GM23338 (cell line): ENCODE results near the gene CCL21. TPM values are rescaled to one million over a fixed set of nuclear protein-coding genes. Genes with fewer than 3 reads are reported as not detected.
"Not testable (repeated sequence)": the region's sequence is repeated elsewhere in the genome, so short reads cannot be mapped to it uniquely, and the experiment has no call there.

Experiments used
- ATAC-seq: fragments of 200-7000 bp; cut with Tn5 transposase; 3 replicates; pipeline ENCODE4 v1.9.1; 2020
- DNase-seq: peaks from one replicate; pipeline ENCODE4 v3.0.0-alpha.2; 2015; ENCODE audit warnings: low spot score
- H2AFZ ChIP-seq: fragments of 200-600 bp; sonication (generic); 2 replicates; pipeline ENCODE4 v1.8.0; 2016; ENCODE audit warnings: antibody characterized with exemption, mild to moderate bottlenecking, moderate library complexity
- H3F3A ChIP-seq: fragments of 200-600 bp; sonication (generic); replicated peaks from 2 replicates; pipeline ENCODE4 v1.8.0; 2017; ENCODE audit warnings: antibody characterized with exemption, mixed run types, low read depth
- H3K27ac ChIP-seq: fragments of 200-600 bp; sonication (generic); 2 replicates; pipeline ENCODE4 v1.6.1; 2016; ENCODE audit warnings: low read depth
- H3K27me3 ChIP-seq: fragments of 200-600 bp; sonication (generic); 2 replicates; pipeline ENCODE4 v1.8.0; 2016; ENCODE audit warnings: mild to moderate bottlenecking, mixed run types, moderate library complexity; ENCODE audit not compliant: insufficient read depth
- H3K36me3 ChIP-seq: fragments of 200-600 bp; sonication (generic); 2 replicates; pipeline ENCODE4 v1.8.0; 2016; ENCODE audit warnings: mild to moderate bottlenecking; ENCODE audit not compliant: insufficient read depth
- H3K4me1 ChIP-seq: fragments of 200-600 bp; sonication (generic); 2 replicates; pipeline ENCODE4 v1.8.0; 2016; ENCODE audit warnings: mild to moderate bottlenecking, moderate library complexity; ENCODE audit not compliant: insufficient read depth
- H3K4me2 ChIP-seq: fragments of 200-600 bp; sonication (generic); 2 replicates; pipeline ENCODE4 v1.7.1; 2017; ENCODE audit warnings: mixed run types
- H3K4me3 ChIP-seq: fragments of 200-600 bp; sonication (generic); 2 replicates; pipeline ENCODE4 v1.6.1; 2016; ENCODE audit warnings: mixed run types
- H3K79me2 ChIP-seq: fragments of 200-600 bp; sonication (generic); replicated peaks from 2 replicates; pipeline ENCODE4 v1.8.0; 2017; ENCODE audit warnings: mild to moderate bottlenecking; ENCODE audit not compliant: insufficient read depth
- H3K9me2 ChIP-seq: fragments of 200-600 bp; sonication (generic); 2 replicates; pipeline ENCODE4 v1.8.0; 2017; ENCODE audit not compliant: insufficient read depth
- H4K20me1 ChIP-seq: fragments of 200-600 bp; sonication (generic); replicated peaks from 2 replicates; pipeline ENCODE4 v1.8.0; 2017; ENCODE audit warnings: mild to moderate bottlenecking; ENCODE audit not compliant: insufficient read depth
- H3K27ac Mint-ChIP-seq: 2 replicates; pipeline ENCODE4 v1.8.0; 2020; ENCODE audit warnings: inconsistent platforms, mild to moderate bottlenecking, moderate library complexity, mixed read lengths
- H3K27me3 Mint-ChIP-seq: 3 replicates; pipeline ENCODE4 v1.8.0; 2022; ENCODE audit warnings: low read depth, mild to moderate bottlenecking, moderate library complexity, mixed read lengths, inconsistent platforms; ENCODE audit not compliant: insufficient read depth, poor library complexity
- H3K36me3 Mint-ChIP-seq: 3 replicates; pipeline ENCODE4 v1.8.0; 2021; ENCODE audit warnings: low read depth, mild to moderate bottlenecking, inconsistent platforms, moderate library complexity, mixed read lengths
- H3K4me1 Mint-ChIP-seq: 3 replicates; pipeline ENCODE4 v1.8.0; 2020; ENCODE audit warnings: mild to moderate bottlenecking, inconsistent platforms, mixed read lengths
- H3K4me3 Mint-ChIP-seq: 3 replicates; pipeline ENCODE4 v1.8.0; 2021; ENCODE audit warnings: moderate library complexity, mild to moderate bottlenecking, inconsistent platforms, mixed read lengths
- H3K9me3 Mint-ChIP-seq: 3 replicates; pipeline ENCODE4 v1.8.0; 2020; ENCODE audit warnings: moderate library complexity, mild to moderate bottlenecking, inconsistent platforms, mixed read lengths
- CREB1 ChIP-seq: fragments of 250-450 bp; sonication (Bioruptor Pico); IDR thresholded peaks from 2 replicates; pipeline ENCODE4 v1.5.0; 2020; ENCODE audit warnings: low read depth, mild to moderate bottlenecking, moderate library complexity
- EZH2 ChIP-seq: fragments of 200-600 bp; sonication (generic); IDR thresholded peaks from one replicate; pipeline ENCODE4 v1.8.0; 2017; ENCODE audit warnings: antibody characterized with exemption, mild to moderate bottlenecking, low read depth; ENCODE audit not compliant: unreplicated experiment
- EZH2phosphoT487 ChIP-seq: fragments of 200-600 bp; sonication (generic); IDR thresholded peaks from one replicate; pipeline ENCODE4 v1.8.1; 2018; ENCODE audit warnings: antibody characterized with exemption; ENCODE audit not compliant: unreplicated experiment
- JUNB ChIP-seq: IDR thresholded peaks from one replicate; pipeline ENCODE4 v1.6.1; 2016; ENCODE audit warnings: antibody characterized with exemption; ENCODE audit not compliant: unreplicated experiment
- NANOG ChIP-seq: IDR thresholded peaks from 2 replicates; pipeline ENCODE4 v1.6.1; 2016; ENCODE audit warnings: antibody characterized with exemption, borderline replicate concordance
- POLR2AphosphoS5 ChIP-seq: IDR thresholded peaks from 2 replicates; pipeline ENCODE4 v1.6.1; 2016; ENCODE audit warnings: antibody characterized with exemption, low read depth
- ZNF114 ChIP-seq: fragments of 250-450 bp; sonication (Bioruptor Pico); IDR thresholded peaks from 2 replicates; pipeline ENCODE4 v1.5.0; 2020; ENCODE audit warnings: mild to moderate bottlenecking, moderate library complexity
- ZNF331 ChIP-seq: fragments of 250-450 bp; sonication (Bioruptor Pico); IDR thresholded peaks from 2 replicates; pipeline ENCODE4 v1.5.0; 2020; ENCODE audit warnings: low read depth, mild to moderate bottlenecking, moderate library complexity
- polyA plus RNA-seq: library from polyadenylated mRNA; unstranded; fragments of >200 nt; fragmentation: Nextera tagmentation; extraction: Ambion mirVana; gene quantifications from 2 replicates; pipeline ENCODE4 v1.2.1, GENCODE V29; 2016
- total RNA-seq: library from RNA; depleted of rRNA; stranded (reverse); fragments of >200 nt; shearing (Covaris generic); gene quantifications from 2 replicates; pipeline ENCODE4 v1.2.3, GENCODE V29; 2014
- TF ChIP-seq, protein P1 (sequence below): IDR thresholded peaks from 2 replicates; pipeline ENCODE4 v1.6.1; 2016; ENCODE audit warnings: antibody characterized with exemption
- TF ChIP-seq, protein P2 (sequence below), 2 experiments: fragments of 200-600 bp in 1 of 2; sonication (generic) in 1 of 2; conservative IDR thresholded peaks; 2 replicates each; pipeline versions ENCODE4 v1.5.1 to v1.6.1; 2016 to 2017; ENCODE audit warnings: antibody characterized with exemption in 2 of 2, low read depth in 2 of 2, mild to moderate bottlenecking in 2 of 2, moderate library complexity in 1 of 2

CCL21 gene
- total and polyA plus RNA-seq, 2 experiments from 2014 or later = not detected

DNA sequence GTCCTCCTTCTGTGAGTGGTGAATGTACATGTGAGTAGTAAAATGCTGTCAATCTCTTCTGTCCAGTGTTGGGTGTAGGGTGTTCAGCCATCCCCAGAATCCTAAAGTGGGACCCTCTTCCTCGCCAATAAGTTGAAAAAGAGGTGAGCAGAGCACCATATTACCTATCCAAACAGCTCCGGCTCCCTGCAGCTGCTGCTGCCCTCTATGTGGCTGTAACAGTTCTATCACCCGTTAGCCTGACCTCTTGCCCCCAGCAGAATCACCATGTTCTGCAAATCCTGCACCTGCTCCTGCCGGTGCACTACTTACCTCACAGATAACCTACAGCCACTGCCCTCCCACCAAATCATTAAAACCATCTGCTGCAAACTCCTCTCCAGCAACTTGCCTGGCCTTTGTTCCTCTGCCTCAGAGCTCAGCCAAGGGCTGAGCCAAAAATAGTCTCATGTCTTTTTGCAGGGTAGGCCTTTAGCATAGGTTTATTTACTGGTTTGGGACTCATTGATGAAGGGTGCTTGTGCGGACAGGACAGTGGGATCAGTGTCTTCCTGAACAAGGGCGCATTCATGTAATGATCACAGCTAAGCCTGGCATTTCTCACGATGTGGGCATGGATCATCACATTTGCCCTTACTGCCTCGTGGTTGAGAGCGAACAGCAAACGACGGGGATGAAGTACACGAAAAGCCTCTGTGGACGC, 49.6 kb upstream of the CCL21 start:
- Histone ChIP-seq H3K36me3 (no peaks in the 10 kb centered on the region), H4K20me1 (no peaks in the 10 kb centered on the region), H3K4me1 (no peaks in the 10 kb centered on the region), H3K27me3 (no peaks in the 10 kb centered on the region), H3K4me3 (no peak overlapping the region), H3F3A (no peaks in the 10 kb centered on the region), H3K9me2 (no peaks in the 10 kb centered on the region), H2AFZ (no peak overlapping the region), H3K4me2 (no peak overlapping the region), H3K27ac (no peak overlapping the region), H3K79me2 (no peaks in the 10 kb centered on the region)
- Mint-ChIP-seq H3K9me3 (peaks cover 2% of the 10 kb centered on the region; the same call in 2 of the 3 replicates), H3K4me1 (no peaks in the 10 kb centered on the region), H3K27me3 (peaks cover 2% of the 10 kb centered on the region), H3K36me3 (no peaks in the 10 kb centered on the region), H3K4me3 (no peak overlapping the region; the same call in 2 of the 3 replicates), H3K27ac (no peak overlapping the region)
- no peak for DNase-seq
- TF ChIP-seq CREB1 (CRISPR knock-in tag) = no peak
- TF ChIP-seq JUNB = no peak
- TF ChIP-seq NANOG = no peak
- no peak for TF ChIP-seq EZH2phosphoT487
- no peak for TF ChIP-seq POLR2AphosphoS5
- TF ChIP-seq EZH2 = no peak
- TF ChIP-seq, protein P1, sequence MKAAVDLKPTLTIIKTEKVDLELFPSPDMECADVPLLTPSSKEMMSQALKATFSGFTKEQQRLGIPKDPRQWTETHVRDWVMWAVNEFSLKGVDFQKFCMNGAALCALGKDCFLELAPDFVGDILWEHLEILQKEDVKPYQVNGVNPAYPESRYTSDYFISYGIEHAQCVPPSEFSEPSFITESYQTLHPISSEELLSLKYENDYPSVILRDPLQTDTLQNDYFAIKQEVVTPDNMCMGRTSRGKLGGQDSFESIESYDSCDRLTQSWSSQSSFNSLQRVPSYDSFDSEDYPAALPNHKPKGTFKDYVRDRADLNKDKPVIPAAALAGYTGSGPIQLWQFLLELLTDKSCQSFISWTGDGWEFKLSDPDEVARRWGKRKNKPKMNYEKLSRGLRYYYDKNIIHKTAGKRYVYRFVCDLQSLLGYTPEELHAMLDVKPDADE = no peak
- TF ChIP-seq ZNF114 (CRISPR knock-in tag) = no peak
- no peak for TF ChIP-seq ZNF331
- TF ChIP-seq, protein P2, sequence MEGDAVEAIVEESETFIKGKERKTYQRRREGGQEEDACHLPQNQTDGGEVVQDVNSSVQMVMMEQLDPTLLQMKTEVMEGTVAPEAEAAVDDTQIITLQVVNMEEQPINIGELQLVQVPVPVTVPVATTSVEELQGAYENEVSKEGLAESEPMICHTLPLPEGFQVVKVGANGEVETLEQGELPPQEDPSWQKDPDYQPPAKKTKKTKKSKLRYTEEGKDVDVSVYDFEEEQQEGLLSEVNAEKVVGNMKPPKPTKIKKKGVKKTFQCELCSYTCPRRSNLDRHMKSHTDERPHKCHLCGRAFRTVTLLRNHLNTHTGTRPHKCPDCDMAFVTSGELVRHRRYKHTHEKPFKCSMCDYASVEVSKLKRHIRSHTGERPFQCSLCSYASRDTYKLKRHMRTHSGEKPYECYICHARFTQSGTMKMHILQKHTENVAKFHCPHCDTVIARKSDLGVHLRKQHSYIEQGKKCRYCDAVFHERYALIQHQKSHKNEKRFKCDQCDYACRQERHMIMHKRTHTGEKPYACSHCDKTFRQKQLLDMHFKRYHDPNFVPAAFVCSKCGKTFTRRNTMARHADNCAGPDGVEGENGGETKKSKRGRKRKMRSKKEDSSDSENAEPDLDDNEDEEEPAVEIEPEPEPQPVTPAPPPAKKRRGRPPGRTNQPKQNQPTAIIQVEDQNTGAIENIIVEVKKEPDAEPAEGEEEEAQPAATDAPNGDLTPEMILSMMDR (conservative IDR thresholded peaks at IDR 0.05; ENCODE audit: low read depth in 2 of 2) = no peak
- no peak for ATAC-seq

DNA sequence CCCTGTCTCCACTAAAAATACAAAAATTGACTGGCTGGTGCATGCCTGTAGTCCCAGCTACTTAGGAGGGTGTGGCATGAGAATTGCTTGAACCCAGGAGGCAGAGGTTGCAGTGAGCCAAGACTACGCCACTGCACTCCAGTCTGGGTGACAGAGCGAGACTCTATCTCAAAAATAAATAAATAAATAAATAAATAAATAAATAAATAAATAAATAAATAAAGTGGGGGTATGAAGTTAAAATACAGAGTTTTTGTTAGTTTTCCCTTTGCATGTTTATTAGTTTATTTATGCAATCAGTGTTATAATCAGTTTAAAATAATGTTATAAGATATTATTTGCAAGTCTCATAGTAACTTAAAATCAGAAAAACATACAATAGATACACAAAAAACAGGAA, 40.4 kb upstream of the CCL21 start:
- H3K27ac ChIP-seq, ATAC-seq, H3K27ac Mint-ChIP-seq, H3K27me3 ChIP-seq, H3K4me3 Mint-ChIP-seq, H3K4me1 Mint-ChIP-seq, H4K20me1 ChIP-seq, H3F3A ChIP-seq, H3K79me2 ChIP-seq, H3K9me2 ChIP-seq, H3K27me3 Mint-ChIP-seq, H3K4me3 ChIP-seq, H3K9me3 Mint-ChIP-seq, H3K4me1 ChIP-seq, H3K4me2 ChIP-seq, H2AFZ ChIP-seq, DNase-seq, H3K36me3 ChIP-seq, H3K36me3 Mint-ChIP-seq: not testable (repeated sequence)
